GM12878 (cell line): ENCODE results near the gene SHC2. TPM values are rescaled to one million over a fixed set of nuclear protein-coding genes. Genes with fewer than 3 reads are reported as not detected.

ENCODE experiments used
- ATAC-seq: fragments of 200-7000 bp; cut with Tn5 transposase; 3 replicates; pipeline ENCODE4 v1.9.1; 2020; ENCODE audit warnings: mild to moderate bottlenecking, moderate library complexity
- BruUV-seq: library from RNA; stranded (reverse); fragments of 400-500 nt; replicated peaks from 2 replicates; lab custom pipeline; 2021; lab: Mats Ljungman, UMichigan
- CTCF ChIA-PET: fragments of 300-600 bp; sonication (Branson Sonifier 250); formaldehyde crosslinking; extraction: SDS; loops from one replicate; lab custom pipeline; 2021; ENCODE audit warnings: inconsistent platforms; lab: Yijun Ruan, JAX
- POLR2A ChIA-PET: fragments of 350-600 bp; formaldehyde crosslinking; extraction: SDS; loops from one replicate; lab custom pipeline; 2021; ENCODE audit warnings: inconsistent platforms; lab: Charles Lee
- RAD21 ChIA-PET: fragments of 300-600 bp; sonication (Branson Sonifier 250); formaldehyde crosslinking; loops from one replicate; lab custom pipeline; 2023; ENCODE audit warnings: antibody characterized with exemption; ENCODE audit not compliant: unreplicated experiment; lab: Charles Lee
- SMC1A ChIA-PET: fragments of 300-600 bp; sonication (Branson Sonifier 250); formaldehyde crosslinking; loops from one replicate; lab custom pipeline; 2023; ENCODE audit not compliant: unreplicated experiment, uncharacterized antibody; lab: Charles Lee
- DNase-seq: peaks from one replicate; pipeline ENCODE4 v3.0.0-alpha.2; 2011; ENCODE audit warnings: low read depth, low spot score
- FAIRE-seq: peaks from 3 replicates; lab custom pipeline; 2011; peaks lifted over from hg19 to GRCh38; lab: Jason Lieb, UNC
- H2AFZ ChIP-seq: 2 replicates; pipeline ENCODE4 v1.6.0; 2011; ENCODE audit warnings: low read depth, low read length, control low read depth; ENCODE audit not compliant: control insufficient read depth
- H3K27ac ChIP-seq: 2 replicates; pipeline ENCODE4 v1.5.1; 2011; ENCODE audit warnings: control low read depth; ENCODE audit not compliant: control insufficient read depth, insufficient read depth
- H3K27me3 ChIP-seq, 2 experiments: replicated peaks in 1 of 2; 2 replicates each; pipeline versions ENCODE4 v1.6.0 to v1.6.1; 2011; ENCODE audit warnings: low read length in 1 of 2; ENCODE audit not compliant: control insufficient read depth in 2 of 2, insufficient read depth in 2 of 2
- H3K36me3 ChIP-seq, 2 experiments: 2 replicates each; pipeline ENCODE4 v1.5.1; 2011; ENCODE audit warnings: low read length in 1 of 2; ENCODE audit not compliant: control insufficient read depth in 2 of 2, insufficient read depth in 2 of 2
- H3K4me1 ChIP-seq: 2 replicates; pipeline ENCODE4 v1.6.1; 2011; ENCODE audit warnings: mild to moderate bottlenecking, low read length, moderate library complexity, mixed read lengths; ENCODE audit not compliant: control insufficient read depth, insufficient read depth
- H3K4me2 ChIP-seq: 2 replicates; pipeline ENCODE4 v1.6.0; 2011; ENCODE audit warnings: control low read depth; ENCODE audit not compliant: control insufficient read depth, insufficient read depth
- H3K4me3 ChIP-seq: fragments of 200-600 bp; sonication (generic); 2 replicates; pipeline ENCODE4 v1.5.1; 2016
- H3K79me2 ChIP-seq: 2 replicates; pipeline ENCODE4 v1.6.0; 2011; ENCODE audit warnings: low read length; ENCODE audit not compliant: control insufficient read depth, insufficient read depth
- H3K9ac ChIP-seq: 2 replicates; pipeline ENCODE4 v1.8.0; 2011; ENCODE audit warnings: low read length, control low read depth, mixed read lengths; ENCODE audit not compliant: control insufficient read depth, insufficient read depth
- H3K9me3 ChIP-seq: replicated peaks from 3 replicates; pipeline ENCODE4 v1.5.1; 2011; ENCODE audit warnings: mild to moderate bottlenecking, low read length; ENCODE audit not compliant: control insufficient read depth, insufficient read depth
- H4K20me1 ChIP-seq: 2 replicates; pipeline ENCODE4 v1.6.0; 2011; ENCODE audit not compliant: control insufficient read depth, insufficient read depth
- JUND ChIP-seq: IDR thresholded peaks from 2 replicates; pipeline ENCODE4 v1.6.1; 2012; ENCODE audit warnings: low read depth, mild to moderate bottlenecking, low read length, improper control_type of control experiment, moderate library complexity
- SMAD5 ChIP-seq: IDR thresholded peaks from 2 replicates; pipeline ENCODE4 v1.6.1; 2016; ENCODE audit warnings: antibody characterized with exemption, low read depth
- SREBF2 ChIP-seq: IDR thresholded peaks from 2 replicates; pipeline ENCODE4 v1.6.1; 2012; ENCODE audit warnings: mild to moderate bottlenecking, low read length
- WGBS: methylation state at CpG from one replicate; pipeline ENCODE4 v1.1.6; 2016; ENCODE audit warnings: low lambda C conversion rate; ENCODE audit not compliant: insufficient replicate concordance, insufficient coverage; ENCODE audit errors: missing lambda C conversion rate; 5-methylcytosine and 5-hydroxymethylcytosine counted together
- in situ Hi-C: fragments of 300-500 bp; cut with MboI; formaldehyde crosslinking; loops from 9 replicates; pipeline ENCODE4 v1.14.3; 2018; ENCODE audit warnings: mixed read lengths
- intact Hi-C: fragments of 100-400 bp; cut with micrococcal nuclease; formaldehyde crosslinking; loops from one replicate; pipeline ENCODE4 v1.14.2; 2022; ENCODE audit not compliant: unreplicated experiment
- polyA plus RNA-seq, 11 experiments: library from polyadenylated mRNA; depleted of rRNA in 4 of 11; unstranded in 6 of 11; stranded (reverse) in 5 of 11; fragments of >200 nt; fragmentation: Nextera tagmentation in 4 of 11; fragmentation: Illumina TruSeq in 1 of 11; extraction: Ambion mirVana in 4 of 11; extraction: Trizol in 1 of 11; gene quantifications; 1 replicate in 1 of 11; 2 replicates in 10 of 11; pipeline versions ENCODE4 v1.2.1 to v1.2.3, GENCODE V29; 2011 to 2016; ENCODE audit warnings: inconsistent platforms in 2 of 11, missing spikeins in 2 of 11, low read depth in 1 of 11
- total RNA-seq, 4 experiments: library from RNA; depleted of rRNA in 3 of 4; stranded (reverse); fragments of >200 nt in 3 of 4; fragmentation: Illumina TruSeq in 1 of 4; extraction: Trizol in 1 of 4; gene quantifications; 2 replicates each; pipeline versions ENCODE4 v1.2.1 to v1.2.3, GENCODE V29; 2013 to 2021
- TF ChIP-seq, protein P1 (sequence below): IDR thresholded peaks from 2 replicates; pipeline ENCODE4 v1.6.1; 2012; ENCODE audit warnings: mild to moderate bottlenecking, low read depth, low read length
- TF ChIP-seq, protein P2 (sequence below): IDR thresholded peaks from 2 replicates; pipeline ENCODE4 v1.6.1; 2011; ENCODE audit warnings: low read depth, low read length, improper control_type of control experiment, borderline replicate concordance

SHC2 gene
- total and polyA plus RNA-seq, 10 of the 15 experiments (the other 5 are each of a cell fraction or from before 2014, with no cell fraction given): 0.08 TPM; not detected in 9

- no peaks in the 10 kb centered on the region for H3K27me3 ChIP-seq
- H3K4me3 ChIP-seq: no peak overlapping the region
- H3K4me1 ChIP-seq: peaks cover 3% of the 10 kb centered on the region
- no TSS peak for BruUV-seq
- intact Hi-C loops (no loop called here), in situ Hi-C loops (no loop called here)
- TF ChIP-seq, protein P1, sequence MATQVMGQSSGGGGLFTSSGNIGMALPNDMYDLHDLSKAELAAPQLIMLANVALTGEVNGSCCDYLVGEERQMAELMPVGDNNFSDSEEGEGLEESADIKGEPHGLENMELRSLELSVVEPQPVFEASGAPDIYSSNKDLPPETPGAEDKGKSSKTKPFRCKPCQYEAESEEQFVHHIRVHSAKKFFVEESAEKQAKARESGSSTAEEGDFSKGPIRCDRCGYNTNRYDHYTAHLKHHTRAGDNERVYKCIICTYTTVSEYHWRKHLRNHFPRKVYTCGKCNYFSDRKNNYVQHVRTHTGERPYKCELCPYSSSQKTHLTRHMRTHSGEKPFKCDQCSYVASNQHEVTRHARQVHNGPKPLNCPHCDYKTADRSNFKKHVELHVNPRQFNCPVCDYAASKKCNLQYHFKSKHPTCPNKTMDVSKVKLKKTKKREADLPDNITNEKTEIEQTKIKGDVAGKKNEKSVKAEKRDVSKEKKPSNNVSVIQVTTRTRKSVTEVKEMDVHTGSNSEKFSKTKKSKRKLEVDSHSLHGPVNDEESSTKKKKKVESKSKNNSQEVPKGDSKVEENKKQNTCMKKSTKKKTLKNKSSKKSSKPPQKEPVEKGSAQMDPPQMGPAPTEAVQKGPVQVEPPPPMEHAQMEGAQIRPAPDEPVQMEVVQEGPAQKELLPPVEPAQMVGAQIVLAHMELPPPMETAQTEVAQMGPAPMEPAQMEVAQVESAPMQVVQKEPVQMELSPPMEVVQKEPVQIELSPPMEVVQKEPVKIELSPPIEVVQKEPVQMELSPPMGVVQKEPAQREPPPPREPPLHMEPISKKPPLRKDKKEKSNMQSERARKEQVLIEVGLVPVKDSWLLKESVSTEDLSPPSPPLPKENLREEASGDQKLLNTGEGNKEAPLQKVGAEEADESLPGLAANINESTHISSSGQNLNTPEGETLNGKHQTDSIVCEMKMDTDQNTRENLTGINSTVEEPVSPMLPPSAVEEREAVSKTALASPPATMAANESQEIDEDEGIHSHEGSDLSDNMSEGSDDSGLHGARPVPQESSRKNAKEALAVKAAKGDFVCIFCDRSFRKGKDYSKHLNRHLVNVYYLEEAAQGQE: no peak
- TF ChIP-seq SREBF2: no peak
- TF ChIP-seq, protein P2, sequence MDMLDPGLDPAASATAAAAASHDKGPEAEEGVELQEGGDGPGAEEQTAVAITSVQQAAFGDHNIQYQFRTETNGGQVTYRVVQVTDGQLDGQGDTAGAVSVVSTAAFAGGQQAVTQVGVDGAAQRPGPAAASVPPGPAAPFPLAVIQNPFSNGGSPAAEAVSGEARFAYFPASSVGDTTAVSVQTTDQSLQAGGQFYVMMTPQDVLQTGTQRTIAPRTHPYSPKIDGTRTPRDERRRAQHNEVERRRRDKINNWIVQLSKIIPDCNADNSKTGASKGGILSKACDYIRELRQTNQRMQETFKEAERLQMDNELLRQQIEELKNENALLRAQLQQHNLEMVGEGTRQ: no peak
- TF ChIP-seq SMAD5: no peak
- no peak for TF ChIP-seq JUND
- no peaks in the 10 kb centered on the region for H3K36me3 ChIP-seq
- ChIA-PET SMC1A (no interaction called here), CTCF (no interaction called here), POLR2A (no interaction called here), RAD21 (no interaction called here)
- WGBS: 49% methylated on average over 21 of the region's 21 CpGs
- no peak overlapping the region for H3K27ac ChIP-seq
- FAIRE-seq (no peak), ATAC-seq (no peak), DNase-seq (no peak)
- H3K4me2 ChIP-seq: no peak overlapping the region
- H3K9me3 ChIP-seq: no peaks in the 10 kb centered on the region; the same call in 2 of the 3 replicates
- H3K79me2 ChIP-seq: no peaks in the 10 kb centered on the region
- H3K9ac ChIP-seq: no peak overlapping the region
- H2AFZ ChIP-seq: no peak overlapping the region
- no peaks in the 10 kb centered on the region for H4K20me1 ChIP-seq
Observed at GRCh38 chr19:389255-389934, 71.4 kb downstream of the SHC2 start.
